Measurements from ENCODE around the gene POLQ. TPM values are rescaled to one million over a fixed set of nuclear protein-coding genes. Genes with fewer than 3 reads are reported as not detected.

POLQ gene
- total and polyA plus RNA-seq, 10 of the 15 experiments (the other 5 are each of a cell fraction or from before 2014, with no cell fraction given), result 3.3 to 22.4 (median 15.9) TPM

DNA sequence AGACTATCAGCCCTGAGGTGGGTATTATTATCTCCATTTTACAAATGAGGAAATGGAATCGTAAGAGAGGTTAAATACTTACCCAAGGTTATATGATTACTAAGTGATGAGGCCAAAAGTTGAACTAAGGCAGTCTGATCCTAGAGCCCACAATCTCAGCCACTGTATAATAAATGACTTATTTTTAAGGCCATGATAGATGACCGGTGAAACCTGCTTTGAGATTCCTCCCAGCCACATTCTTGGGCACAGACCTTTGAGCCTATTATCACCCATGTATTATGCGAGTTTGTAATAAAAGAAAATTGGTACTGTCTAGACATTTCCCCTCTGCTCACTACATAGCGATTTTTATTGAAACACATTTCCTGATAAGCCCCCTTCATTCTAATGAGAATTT is 37.4 kb downstream of the POLQ start (continued):
- no peak for TF ChIP-seq NRF1 (conservative IDR thresholded peaks at IDR 0.05; ENCODE audit: low read depth, low read length)

DNA sequence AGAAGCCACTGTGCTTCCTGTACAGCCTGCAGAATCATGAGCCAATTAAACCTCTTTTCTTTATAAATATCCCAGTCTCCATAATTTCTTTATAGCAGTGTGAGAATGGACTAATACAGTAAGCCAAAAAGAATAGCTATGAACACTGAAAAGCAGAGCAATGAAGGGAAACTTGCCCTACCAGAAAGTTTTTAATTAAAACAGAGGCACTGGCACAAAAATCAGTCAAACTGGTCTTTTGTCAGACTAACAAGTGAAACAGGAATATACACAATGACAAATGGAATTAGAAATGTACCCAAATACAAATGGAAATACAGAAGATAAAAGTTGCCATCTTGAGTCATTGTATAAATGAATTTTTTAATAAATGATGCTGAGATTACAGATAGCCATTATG is 40.5 kb downstream of the POLQ start:
- POLR2A ChIA-PET, result no interaction called here
- TF ChIP-seq SREBF1 (IDR thresholded peaks at IDR 0.05; ENCODE audit: low read length) (no peak), TBL1XR1 (IDR thresholded peaks at IDR 0.05; ENCODE audit: low read depth, low read length) (no peak), ZNF217 (IDR thresholded peaks at IDR 0.05) (no peak), BCL11A (IDR thresholded peaks at IDR 0.05; ENCODE audit: low read depth, low read length) (no peak), POLR2A (IDR thresholded peaks at IDR 0.05; ENCODE audit: low read depth, low read length) (no peak), CREM (IDR thresholded peaks at IDR 0.05; ENCODE audit: low read depth) (no peak), SUPT20H (IDR thresholded peaks at IDR 0.05; ENCODE audit: borderline replicate concordance, control insufficient read depth, low read depth, low read length) (no peak), DPF2 (IDR thresholded peaks at IDR 0.05) (no peak), ZBTB33 (IDR thresholded peaks at IDR 0.05) (no peak)
- TF ChIP-seq, protein P1, sequence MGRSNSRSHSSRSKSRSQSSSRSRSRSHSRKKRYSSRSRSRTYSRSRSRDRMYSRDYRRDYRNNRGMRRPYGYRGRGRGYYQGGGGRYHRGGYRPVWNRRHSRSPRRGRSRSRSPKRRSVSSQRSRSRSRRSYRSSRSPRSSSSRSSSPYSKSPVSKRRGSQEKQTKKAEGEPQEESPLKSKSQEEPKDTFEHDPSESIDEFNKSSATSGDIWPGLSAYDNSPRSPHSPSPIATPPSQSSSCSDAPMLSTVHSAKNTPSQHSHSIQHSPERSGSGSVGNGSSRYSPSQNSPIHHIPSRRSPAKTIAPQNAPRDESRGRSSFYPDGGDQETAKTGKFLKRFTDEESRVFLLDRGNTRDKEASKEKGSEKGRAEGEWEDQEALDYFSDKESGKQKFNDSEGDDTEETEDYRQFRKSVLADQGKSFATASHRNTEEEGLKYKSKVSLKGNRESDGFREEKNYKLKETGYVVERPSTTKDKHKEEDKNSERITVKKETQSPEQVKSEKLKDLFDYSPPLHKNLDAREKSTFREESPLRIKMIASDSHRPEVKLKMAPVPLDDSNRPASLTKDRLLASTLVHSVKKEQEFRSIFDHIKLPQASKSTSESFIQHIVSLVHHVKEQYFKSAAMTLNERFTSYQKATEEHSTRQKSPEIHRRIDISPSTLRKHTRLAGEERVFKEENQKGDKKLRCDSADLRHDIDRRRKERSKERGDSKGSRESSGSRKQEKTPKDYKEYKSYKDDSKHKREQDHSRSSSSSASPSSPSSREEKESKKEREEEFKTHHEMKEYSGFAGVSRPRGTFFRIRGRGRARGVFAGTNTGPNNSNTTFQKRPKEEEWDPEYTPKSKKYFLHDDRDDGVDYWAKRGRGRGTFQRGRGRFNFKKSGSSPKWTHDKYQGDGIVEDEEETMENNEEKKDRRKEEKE (IDR thresholded peaks at IDR 0.05), result no peak
- TF ChIP-seq, protein P2, sequence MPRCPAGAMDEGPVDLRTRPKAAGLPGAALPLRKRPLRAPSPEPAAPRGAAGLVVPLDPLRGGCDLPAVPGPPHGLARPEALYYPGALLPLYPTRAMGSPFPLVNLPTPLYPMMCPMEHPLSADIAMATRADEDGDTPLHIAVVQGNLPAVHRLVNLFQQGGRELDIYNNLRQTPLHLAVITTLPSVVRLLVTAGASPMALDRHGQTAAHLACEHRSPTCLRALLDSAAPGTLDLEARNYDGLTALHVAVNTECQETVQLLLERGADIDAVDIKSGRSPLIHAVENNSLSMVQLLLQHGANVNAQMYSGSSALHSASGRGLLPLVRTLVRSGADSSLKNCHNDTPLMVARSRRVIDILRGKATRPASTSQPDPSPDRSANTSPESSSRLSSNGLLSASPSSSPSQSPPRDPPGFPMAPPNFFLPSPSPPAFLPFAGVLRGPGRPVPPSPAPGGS (IDR thresholded peaks at IDR 0.05; ENCODE audit: borderline replicate concordance, insufficient read depth, low read depth, low read length, poor library complexity, severe bottlenecking), result no peak
- TF ChIP-seq, protein P3, sequence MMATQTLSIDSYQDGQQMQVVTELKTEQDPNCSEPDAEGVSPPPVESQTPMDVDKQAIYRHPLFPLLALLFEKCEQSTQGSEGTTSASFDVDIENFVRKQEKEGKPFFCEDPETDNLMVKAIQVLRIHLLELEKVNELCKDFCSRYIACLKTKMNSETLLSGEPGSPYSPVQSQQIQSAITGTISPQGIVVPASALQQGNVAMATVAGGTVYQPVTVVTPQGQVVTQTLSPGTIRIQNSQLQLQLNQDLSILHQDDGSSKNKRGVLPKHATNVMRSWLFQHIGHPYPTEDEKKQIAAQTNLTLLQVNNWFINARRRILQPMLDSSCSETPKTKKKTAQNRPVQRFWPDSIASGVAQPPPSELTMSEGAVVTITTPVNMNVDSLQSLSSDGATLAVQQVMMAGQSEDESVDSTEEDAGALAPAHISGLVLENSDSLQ (IDR thresholded peaks at IDR 0.05), result no peak

More for the DNA sequence above, 40.5 kb downstream of the POLQ start:
- ChIA-PET RAD21 (ENCODE audit: unreplicated experiment) (interaction anchor here (0.6 kb wide), 1 partner anchor 72 kb away, joined by 4 read pairs; no protein-coding TSS in a partner anchor), SMC1A (ENCODE audit: uncharacterized antibody, unreplicated experiment) (no interaction called here), CTCF (interaction anchor here (0.8 kb wide), 1 partner anchor 13 kb away, joined by 3 read pairs; no protein-coding TSS in a partner anchor)
- Histone ChIP-seq H3K36me3 (ENCODE audit: control insufficient read depth in 2 of 2, insufficient read depth in 2 of 2, low read length in 1 of 2) (peaks cover 2 to 6% of the 10 kb centered on the region in 2 experiments; a peak in 3 of 4 replicates), H3K27me3 (replicated peaks in 1 of 2; ENCODE audit: control insufficient read depth in 2 of 2, insufficient read depth in 2 of 2, low read length in 1 of 2) (no peaks in the 10 kb centered on the region), H3K4me2 (ENCODE audit: control insufficient read depth, insufficient read depth) (no peak overlapping the region), H3K4me1 (ENCODE audit: control insufficient read depth, insufficient read depth, low read length) (no peaks in the 10 kb centered on the region), H3K4me3 (no peak overlapping the region), H2AFZ (ENCODE audit: control insufficient read depth, low read depth, low read length) (no peak overlapping the region), H3K27ac (ENCODE audit: control insufficient read depth, insufficient read depth) (no peak overlapping the region), H3K9ac (ENCODE audit: control insufficient read depth, insufficient read depth, low read length) (no peak overlapping the region), H3K79me2 (ENCODE audit: control insufficient read depth, insufficient read depth, low read length) (no peaks in the 10 kb centered on the region), H3K9me3 (replicated peaks; ENCODE audit: control insufficient read depth, insufficient read depth, low read length) (no peaks in the 10 kb centered on the region), H4K20me1 (ENCODE audit: control insufficient read depth, insufficient read depth) (no peaks in the 10 kb centered on the region)
- FAIRE-seq (no peak), ATAC-seq (no peak), DNase-seq (ENCODE audit: low read depth, low spot score) (no peak)
- BruUV-seq (replicated peaks), result no TSS peak
- intact Hi-C loops (cut with micrococcal nuclease; ENCODE audit: unreplicated experiment) (no loop called here), in situ Hi-C loops (cut with MboI) (no loop called here)

Data from GM12878 (cell line).